ENCODE data around the gene ERO1B.
"Not testable (repeated sequence)": the region's sequence is repeated elsewhere in the genome, so short reads cannot be mapped to it uniquely, and the experiment has no call there.

ERO1B gene

GRCh38 chr1:236281654-236282424 is at the start of gene ERO1B:
Gene ERO1B (minus strand): TSS chr1:236281958. CDS start chr1:236281783, 175 bp downstream.
- peak; percentile 95 for DNase-seq

- DNase-seq: not testable (repeated sequence)
Observed at GRCh38 chr1:236331412-236331811, 49.7 kb upstream of the ERO1B start.

GRCh38 chr1:236326432-236326831 is 44.7 kb upstream of the ERO1B start:
- no peak for DNase-seq

GRCh38 chr1:236325567-236325966 is 43.8 kb upstream of the ERO1B start:
- no peak for DNase-seq

GRCh38 chr1:236323819-236324411 is 42.2 kb upstream of the ERO1B start:
- DNase-seq: no peak

GRCh38 chr1:236322566-236323409 is 41.0 kb upstream of the ERO1B start:
- no peak for DNase-seq

GRCh38 chr1:236321101-236321500 is 39.3 kb upstream of the ERO1B start:
- DNase-seq: no peak

GRCh38 chr1:236320671-236321070 is 38.9 kb upstream of the ERO1B start:
- DNase-seq: no peak

- DNase-seq: no peak
Observed at GRCh38 chr1:236320214-236320613, 38.5 kb upstream of the ERO1B start.

GRCh38 chr1:236316437-236316836 is 34.7 kb upstream of the ERO1B start:
- no peak for DNase-seq

- DNase-seq: no peak
Observed at GRCh38 chr1:236315518-236315917, 33.8 kb upstream of the ERO1B start.

- DNase-seq: no peak
Observed at GRCh38 chr1:236315092-236315491, 33.3 kb upstream of the ERO1B start.

GRCh38 chr1:236314050-236314449 is 32.3 kb upstream of the ERO1B start:
- DNase-seq: not testable (repeated sequence)

- no peak for DNase-seq
Observed at GRCh38 chr1:236313427-236313826, 31.7 kb upstream of the ERO1B start.

- no peak for DNase-seq
Observed at GRCh38 chr1:236311040-236311439, 29.3 kb upstream of the ERO1B start.

GRCh38 chr1:236308827-236309226 is 27.1 kb upstream of the ERO1B start:
- DNase-seq: no peak

GRCh38 chr1:236307435-236307834 is 25.7 kb upstream of the ERO1B start:
- DNase-seq: no peak

GRCh38 chr1:236304682-236305081 is 22.9 kb upstream of the ERO1B start:
- no peak for DNase-seq

GRCh38 chr1:236303675-236304074 is 21.9 kb upstream of the ERO1B start:
- no peak for DNase-seq

GRCh38 chr1:236302941-236303340 is 21.2 kb upstream of the ERO1B start:
- DNase-seq: no peak

- no peak for DNase-seq
Observed at GRCh38 chr1:236301958-236302335, 20.2 kb upstream of the ERO1B start.

- DNase-seq: no peak
Observed at GRCh38 chr1:236301080-236301957, 19.6 kb upstream of the ERO1B start.

- DNase-seq: no peak
Observed at GRCh38 chr1:236297161-236297560, 15.4 kb upstream of the ERO1B start.
